HG02571 (cell line): ENCODE measurements around the gene UNK.

ENCODE experiments used
- ATAC-seq: cut with Tn5 transposase; IDR thresholded peaks from one replicate; pipeline ENCODE4 v1.9.1; 2021; ENCODE audit warnings: mild to moderate bottlenecking, moderate library complexity; ENCODE audit not compliant: unreplicated experiment

Gene UNK

GRCh38 chr17:75818326-75818885 lies 33.8 kb downstream of the UNK start:
- ATAC-seq, result no peak

GRCh38 chr17:75819116-75819515 lies 34.5 kb downstream of the UNK start:
- ATAC-seq, result no peak

- ATAC-seq, result no peak
These were observed 35.1 kb downstream of the UNK start for GRCh38 chr17:75819678-75820077.

GRCh38 chr17:75820094-75821080 lies 35.8 kb downstream of the UNK start:
- no peak for ATAC-seq

- no peak for ATAC-seq
These were observed 36.9 kb downstream of the UNK start for GRCh38 chr17:75821552-75821951.

- no peak for ATAC-seq
These were observed 37.7 kb downstream of the UNK start for GRCh38 chr17:75822119-75822799.

GRCh38 chr17:75822800-75823166 lies 38.2 kb downstream of the UNK start:
- ATAC-seq, result no peak

GRCh38 chr17:75823257-75824041 lies 38.8 kb downstream of the UNK start:
- ATAC-seq, result no peak

- no peak for ATAC-seq
These were observed 39.5 kb downstream of the UNK start for GRCh38 chr17:75824050-75824552.

GRCh38 chr17:75824666-75825065 lies 40.1 kb downstream of the UNK start:
- no peak for ATAC-seq

- no peak for ATAC-seq
These were observed 40.5 kb downstream of the UNK start for GRCh38 chr17:75825149-75825552.

GRCh38 chr17:75825748-75826370 lies 41.3 kb downstream of the UNK start:
- ATAC-seq, result no peak

- ATAC-seq, result no peak
These were observed 42.1 kb downstream of the UNK start for GRCh38 chr17:75826561-75827307.

- ATAC-seq, result no peak
These were observed 42.9 kb downstream of the UNK start for GRCh38 chr17:75827308-75828075.

- ATAC-seq, result no peak
These were observed 43.4 kb downstream of the UNK start for GRCh38 chr17:75828076-75828400.

- ATAC-seq, result no peak
These were observed 44.1 kb downstream of the UNK start for GRCh38 chr17:75828741-75829140.

GRCh38 chr17:75829747-75830146 lies 45.1 kb downstream of the UNK start:
- ATAC-seq, result no peak

- ATAC-seq, result no peak
These were observed 45.8 kb downstream of the UNK start for GRCh38 chr17:75830164-75831031.
